ENCODE data around the gene GULP1. TPM values are rescaled to one million over a fixed set of nuclear protein-coding genes. Genes with fewer than 3 reads are reported as not detected.

GULP1 gene
- total and polyA plus RNA-seq, 2 donors = 4.1 to 4.8 TPM

GRCh38 chr2:188414411-188414810 is 122.7 kb downstream of the GULP1 start:
- WGBS = 96% methylated on average over 2 of the region's 2 CpGs
- H3K36me3 ChIP-seq (ENCODE audit: control insufficient read depth in 2 of 2, insufficient read depth in 2 of 2, low read length in 1 of 2) = no peaks in the 10 kb centered on the region
- H3K9me3 ChIP-seq (ENCODE audit: control insufficient read depth in 2 of 2, insufficient read depth in 1 of 2, low read length in 1 of 2) = no peaks in the 10 kb centered on the region
- H3K27ac ChIP-seq (ENCODE audit: low read depth in 1 of 2, low read length in 1 of 2) = no peak overlapping the region
- H3K27me3 ChIP-seq (ENCODE audit: control insufficient read depth in 2 of 2, insufficient read depth in 1 of 2, low read length in 1 of 2) = no peaks in the 10 kb centered on the region
- no peaks in the 10 kb centered on the region for H3K4me1 ChIP-seq (ENCODE audit: control insufficient read depth in 2 of 2, insufficient read depth in 2 of 2, low read length in 2 of 2)
- H3K4me3 ChIP-seq (ENCODE audit: low read length in 2 of 2) = no peak overlapping the region
- DNase-seq (ENCODE audit: low read depth in 6 of 9, low spot score in 9 of 9) = no peak

- no peak overlapping the region for H3K27ac ChIP-seq (ENCODE audit: low read depth in 1 of 2, low read length in 1 of 2)
- no peaks in the 10 kb centered on the region for H3K9me3 ChIP-seq (ENCODE audit: control insufficient read depth in 2 of 2, insufficient read depth in 1 of 2, low read length in 1 of 2)
- H3K27me3 ChIP-seq (ENCODE audit: control insufficient read depth in 2 of 2, insufficient read depth in 1 of 2, low read length in 1 of 2) = no peaks in the 10 kb centered on the region
- WGBS = 90% methylated on average over 1 of the region's 1 CpG
- H3K4me1 ChIP-seq (ENCODE audit: control insufficient read depth in 2 of 2, insufficient read depth in 2 of 2, low read length in 2 of 2) = no peaks in the 10 kb centered on the region
- no peaks in the 10 kb centered on the region for H3K36me3 ChIP-seq (ENCODE audit: control insufficient read depth in 2 of 2, insufficient read depth in 2 of 2, low read length in 1 of 2)
- no peak overlapping the region for H3K4me3 ChIP-seq (ENCODE audit: low read length in 2 of 2)
- no peak for DNase-seq (ENCODE audit: low read depth in 6 of 9, low spot score in 9 of 9)
Observed at GRCh38 chr2:188414869-188415753, 123.4 kb downstream of the GULP1 start.

GRCh38 chr2:188415754-188416083 is 124.0 kb downstream of the GULP1 start:
- 90% methylated on average over 1 of the region's 1 CpG for WGBS
- DNase-seq (ENCODE audit: low read depth in 6 of 9, low spot score in 9 of 9) = no peak
- no peaks in the 10 kb centered on the region for H3K9me3 ChIP-seq (ENCODE audit: control insufficient read depth in 2 of 2, insufficient read depth in 1 of 2, low read length in 1 of 2)
- no peaks in the 10 kb centered on the region for H3K36me3 ChIP-seq (ENCODE audit: control insufficient read depth in 2 of 2, insufficient read depth in 2 of 2, low read length in 1 of 2)
- no peaks in the 10 kb centered on the region for H3K27me3 ChIP-seq (ENCODE audit: control insufficient read depth in 2 of 2, insufficient read depth in 1 of 2, low read length in 1 of 2)
- H3K27ac ChIP-seq (ENCODE audit: low read depth in 1 of 2, low read length in 1 of 2) = no peak overlapping the region
- H3K4me3 ChIP-seq (ENCODE audit: low read length in 2 of 2) = no peak overlapping the region
- H3K4me1 ChIP-seq (ENCODE audit: control insufficient read depth in 2 of 2, insufficient read depth in 2 of 2, low read length in 2 of 2) = no peaks in the 10 kb centered on the region

- Histone ChIP-seq H3K9me3 (ENCODE audit: control insufficient read depth in 2 of 2, insufficient read depth in 1 of 2, low read length in 1 of 2) (no peaks in the 10 kb centered on the region), H3K4me1 (ENCODE audit: control insufficient read depth in 2 of 2, insufficient read depth in 2 of 2, low read length in 2 of 2) (no peaks in the 10 kb centered on the region), H3K4me3 (ENCODE audit: low read length in 2 of 2) (no peak overlapping the region), H3K36me3 (ENCODE audit: control insufficient read depth in 2 of 2, insufficient read depth in 2 of 2, low read length in 1 of 2) (no peaks in the 10 kb centered on the region), H3K27me3 (ENCODE audit: control insufficient read depth in 2 of 2, insufficient read depth in 1 of 2, low read length in 1 of 2) (no peaks in the 10 kb centered on the region), H3K27ac (ENCODE audit: low read depth in 1 of 2, low read length in 1 of 2) (no peak overlapping the region)
- no peak for DNase-seq (ENCODE audit: low read depth in 6 of 9, low spot score in 9 of 9)
Observed at GRCh38 chr2:188416367-188416766, 124.7 kb downstream of the GULP1 start.

- 93% methylated on average over 1 of the region's 1 CpG for WGBS
- Histone ChIP-seq H3K4me1 (ENCODE audit: control insufficient read depth in 2 of 2, insufficient read depth in 2 of 2, low read length in 2 of 2) (no peaks in the 10 kb centered on the region), H3K36me3 (ENCODE audit: control insufficient read depth in 2 of 2, insufficient read depth in 2 of 2, low read length in 1 of 2) (no peaks in the 10 kb centered on the region), H3K27me3 (ENCODE audit: control insufficient read depth in 2 of 2, insufficient read depth in 1 of 2, low read length in 1 of 2) (no peaks in the 10 kb centered on the region), H3K9me3 (ENCODE audit: control insufficient read depth in 2 of 2, insufficient read depth in 1 of 2, low read length in 1 of 2) (no peaks in the 10 kb centered on the region), H3K4me3 (ENCODE audit: low read length in 2 of 2) (no peak overlapping the region), H3K27ac (ENCODE audit: low read depth in 1 of 2, low read length in 1 of 2) (no peak overlapping the region)
- DNase-seq (ENCODE audit: low read depth in 6 of 9, low spot score in 9 of 9) = no peak
Observed at GRCh38 chr2:188422726-188423125, 131.1 kb downstream of the GULP1 start.

GRCh38 chr2:188425266-188425665 is 133.6 kb downstream of the GULP1 start:
- 88% methylated on average over 2 of the region's 2 CpGs for WGBS
- Histone ChIP-seq H3K4me1 (ENCODE audit: control insufficient read depth in 2 of 2, insufficient read depth in 2 of 2, low read length in 2 of 2) (no peaks in the 10 kb centered on the region), H3K4me3 (ENCODE audit: low read length in 2 of 2) (no peak overlapping the region), H3K27ac (ENCODE audit: low read depth in 1 of 2, low read length in 1 of 2) (no peak overlapping the region), H3K9me3 (ENCODE audit: control insufficient read depth in 2 of 2, insufficient read depth in 1 of 2, low read length in 1 of 2) (no peaks in the 10 kb centered on the region), H3K36me3 (ENCODE audit: control insufficient read depth in 2 of 2, insufficient read depth in 2 of 2, low read length in 1 of 2) (no peaks in the 10 kb centered on the region), H3K27me3 (ENCODE audit: control insufficient read depth in 2 of 2, insufficient read depth in 1 of 2, low read length in 1 of 2) (no peaks in the 10 kb centered on the region)
- no peak for DNase-seq (ENCODE audit: low read depth in 6 of 9, low spot score in 9 of 9)

GRCh38 chr2:188426121-188426520 is 134.4 kb downstream of the GULP1 start:
- no peaks in the 10 kb centered on the region for H3K9me3 ChIP-seq (ENCODE audit: control insufficient read depth in 2 of 2, insufficient read depth in 1 of 2, low read length in 1 of 2)
- no peaks in the 10 kb centered on the region for H3K36me3 ChIP-seq (ENCODE audit: control insufficient read depth in 2 of 2, insufficient read depth in 2 of 2, low read length in 1 of 2)
- no peak for DNase-seq (ENCODE audit: low read depth in 6 of 9, low spot score in 9 of 9)
- no peak overlapping the region for H3K27ac ChIP-seq (ENCODE audit: low read depth in 1 of 2, low read length in 1 of 2)
- H3K4me1 ChIP-seq (ENCODE audit: control insufficient read depth in 2 of 2, insufficient read depth in 2 of 2, low read length in 2 of 2) = no peaks in the 10 kb centered on the region
- H3K27me3 ChIP-seq (ENCODE audit: control insufficient read depth in 2 of 2, insufficient read depth in 1 of 2, low read length in 1 of 2) = no peaks in the 10 kb centered on the region
- 57% methylated on average over 2 of the region's 2 CpGs for WGBS
- no peak overlapping the region for H3K4me3 ChIP-seq (ENCODE audit: low read length in 2 of 2)

- no peaks in the 10 kb centered on the region for H3K4me1 ChIP-seq (ENCODE audit: control insufficient read depth in 2 of 2, insufficient read depth in 2 of 2, low read length in 2 of 2)
- H3K9me3 ChIP-seq (ENCODE audit: control insufficient read depth in 2 of 2, insufficient read depth in 1 of 2, low read length in 1 of 2) = no peaks in the 10 kb centered on the region
- no peak for DNase-seq (ENCODE audit: low read depth in 6 of 9, low spot score in 9 of 9)
- H3K27ac ChIP-seq (ENCODE audit: low read depth in 1 of 2, low read length in 1 of 2) = no peak overlapping the region
- WGBS = 90% methylated on average over 1 of the region's 1 CpG
- no peaks in the 10 kb centered on the region for H3K36me3 ChIP-seq (ENCODE audit: control insufficient read depth in 2 of 2, insufficient read depth in 2 of 2, low read length in 1 of 2)
- no peaks in the 10 kb centered on the region for H3K27me3 ChIP-seq (ENCODE audit: control insufficient read depth in 2 of 2, insufficient read depth in 1 of 2, low read length in 1 of 2)
- H3K4me3 ChIP-seq (ENCODE audit: low read length in 2 of 2) = no peak overlapping the region
Observed at GRCh38 chr2:188430705-188431104, 139.0 kb downstream of the GULP1 start.

GRCh38 chr2:188434018-188434417 is 142.3 kb downstream of the GULP1 start:
- no peaks in the 10 kb centered on the region for H3K9me3 ChIP-seq (ENCODE audit: control insufficient read depth in 2 of 2, insufficient read depth in 1 of 2, low read length in 1 of 2)

More at GRCh38 chr2:188434018-188434417, 142.3 kb downstream of the GULP1 start:
- H3K27me3 ChIP-seq (ENCODE audit: control insufficient read depth in 2 of 2, insufficient read depth in 1 of 2, low read length in 1 of 2) = no peaks in the 10 kb centered on the region
- H3K4me1 ChIP-seq (ENCODE audit: control insufficient read depth in 2 of 2, insufficient read depth in 2 of 2, low read length in 2 of 2) = no peaks in the 10 kb centered on the region
- H3K27ac ChIP-seq (ENCODE audit: low read depth in 1 of 2, low read length in 1 of 2) = no peak overlapping the region
- WGBS = 97% methylated on average over 1 of the region's 1 CpG
- H3K4me3 ChIP-seq (ENCODE audit: low read length in 2 of 2) = no peak overlapping the region
- H3K36me3 ChIP-seq (ENCODE audit: control insufficient read depth in 2 of 2, insufficient read depth in 2 of 2, low read length in 1 of 2) = no peaks in the 10 kb centered on the region
- DNase-seq (ENCODE audit: low read depth in 6 of 9, low spot score in 9 of 9) = no peak

Data from thymus (tissue), 11 donors.